Neural crest cell (in vitro differentiated cells): ENCODE data around the gene MPZL1. TPM values are rescaled to one million over a fixed set of nuclear protein-coding genes. Genes with fewer than 3 reads are reported as not detected.

Experiments
- DNase-seq: peaks from one replicate; pipeline ENCODE4 v3.0.0; 2021; ENCODE audit warnings: low read depth, mixed read lengths, low spot score
- H3K27ac Mint-ChIP-seq: one replicate; pipeline ENCODE4 v1.8.0; 2021; ENCODE audit warnings: mild to moderate bottlenecking, mixed read lengths; ENCODE audit not compliant: unreplicated experiment
- H3K27me3 Mint-ChIP-seq: 2 replicates; pipeline ENCODE4 v1.8.0; 2021; ENCODE audit warnings: low read depth, mild to moderate bottlenecking, mixed read lengths
- H3K36me3 Mint-ChIP-seq: 2 replicates; pipeline ENCODE4 v1.8.0; 2021; ENCODE audit warnings: low read depth, mild to moderate bottlenecking, mixed read lengths
- H3K4me1 Mint-ChIP-seq: 2 replicates; pipeline ENCODE4 v1.8.0; 2021; ENCODE audit warnings: mixed read lengths
- H3K4me3 Mint-ChIP-seq: one replicate; pipeline ENCODE4 v1.8.0; 2021; ENCODE audit warnings: mild to moderate bottlenecking, mixed read lengths
- H3K9me3 Mint-ChIP-seq: 2 replicates; pipeline ENCODE4 v1.8.0; 2021; ENCODE audit warnings: mixed read lengths
- total RNA-seq: library from RNA; stranded (reverse); gene quantifications from 2 replicates; pipeline ENCODE4 v1.2.1, GENCODE V29; 2021
- TF ChIP-seq, protein P1 (sequence below): fragments of 200-600 bp; sonication (generic); conservative IDR thresholded peaks from 2 replicates; pipeline ENCODE4 v1.5.0; 2021; ENCODE audit warnings: antibody characterized with exemption, mild to moderate bottlenecking

MPZL1 gene
- total RNA-seq, 1 donor from 2014 or later, result 114 TPM

DNA sequence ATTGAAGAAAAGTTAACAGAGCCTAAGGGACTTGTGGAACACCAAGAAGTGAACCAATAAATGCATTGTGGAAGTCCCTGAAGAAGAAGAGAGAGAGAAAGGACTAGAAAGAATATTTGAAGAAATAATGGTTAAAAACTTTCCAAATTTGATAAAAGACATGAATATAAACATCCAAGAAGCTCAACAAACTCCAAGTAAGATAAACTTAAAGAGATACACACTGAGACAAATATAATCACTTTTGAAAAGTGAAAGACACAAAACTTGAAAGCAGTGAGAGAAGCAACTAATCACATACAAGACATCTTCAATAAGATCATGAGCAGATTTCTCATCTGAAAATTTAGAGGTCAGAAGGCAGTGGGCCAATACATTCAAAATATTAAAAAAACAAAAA, 91.2 kb downstream of the MPZL1 start:
- TF ChIP-seq, protein P1, sequence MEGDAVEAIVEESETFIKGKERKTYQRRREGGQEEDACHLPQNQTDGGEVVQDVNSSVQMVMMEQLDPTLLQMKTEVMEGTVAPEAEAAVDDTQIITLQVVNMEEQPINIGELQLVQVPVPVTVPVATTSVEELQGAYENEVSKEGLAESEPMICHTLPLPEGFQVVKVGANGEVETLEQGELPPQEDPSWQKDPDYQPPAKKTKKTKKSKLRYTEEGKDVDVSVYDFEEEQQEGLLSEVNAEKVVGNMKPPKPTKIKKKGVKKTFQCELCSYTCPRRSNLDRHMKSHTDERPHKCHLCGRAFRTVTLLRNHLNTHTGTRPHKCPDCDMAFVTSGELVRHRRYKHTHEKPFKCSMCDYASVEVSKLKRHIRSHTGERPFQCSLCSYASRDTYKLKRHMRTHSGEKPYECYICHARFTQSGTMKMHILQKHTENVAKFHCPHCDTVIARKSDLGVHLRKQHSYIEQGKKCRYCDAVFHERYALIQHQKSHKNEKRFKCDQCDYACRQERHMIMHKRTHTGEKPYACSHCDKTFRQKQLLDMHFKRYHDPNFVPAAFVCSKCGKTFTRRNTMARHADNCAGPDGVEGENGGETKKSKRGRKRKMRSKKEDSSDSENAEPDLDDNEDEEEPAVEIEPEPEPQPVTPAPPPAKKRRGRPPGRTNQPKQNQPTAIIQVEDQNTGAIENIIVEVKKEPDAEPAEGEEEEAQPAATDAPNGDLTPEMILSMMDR, result no peak
- Mint-ChIP-seq H3K4me3 (no peak overlapping the region), H3K36me3 (peaks cover 26% of the 10 kb centered on the region), H3K27me3 (no peaks in the 10 kb centered on the region), H3K4me1 (no peaks in the 10 kb centered on the region), H3K9me3 (peaks cover 26% of the 10 kb centered on the region), H3K27ac (no peak overlapping the region)
- DNase-seq, result no peak

- peaks cover 5% of the 10 kb centered on the region for H3K4me1 Mint-ChIP-seq
- H3K4me3 Mint-ChIP-seq, result no peak overlapping the region
- no peak for DNase-seq
- H3K27me3 Mint-ChIP-seq, result no peaks in the 10 kb centered on the region
- H3K9me3 Mint-ChIP-seq, result peaks cover 19% of the 10 kb centered on the region
- TF ChIP-seq, protein P1, result no peak
- H3K27ac Mint-ChIP-seq, result peak overlapping the region; percentile 4
- H3K36me3 Mint-ChIP-seq, result peaks cover 15% of the 10 kb centered on the region
Measured at GRCh38 chr1:167815650-167816049, 93.9 kb downstream of the MPZL1 start.

DNA sequence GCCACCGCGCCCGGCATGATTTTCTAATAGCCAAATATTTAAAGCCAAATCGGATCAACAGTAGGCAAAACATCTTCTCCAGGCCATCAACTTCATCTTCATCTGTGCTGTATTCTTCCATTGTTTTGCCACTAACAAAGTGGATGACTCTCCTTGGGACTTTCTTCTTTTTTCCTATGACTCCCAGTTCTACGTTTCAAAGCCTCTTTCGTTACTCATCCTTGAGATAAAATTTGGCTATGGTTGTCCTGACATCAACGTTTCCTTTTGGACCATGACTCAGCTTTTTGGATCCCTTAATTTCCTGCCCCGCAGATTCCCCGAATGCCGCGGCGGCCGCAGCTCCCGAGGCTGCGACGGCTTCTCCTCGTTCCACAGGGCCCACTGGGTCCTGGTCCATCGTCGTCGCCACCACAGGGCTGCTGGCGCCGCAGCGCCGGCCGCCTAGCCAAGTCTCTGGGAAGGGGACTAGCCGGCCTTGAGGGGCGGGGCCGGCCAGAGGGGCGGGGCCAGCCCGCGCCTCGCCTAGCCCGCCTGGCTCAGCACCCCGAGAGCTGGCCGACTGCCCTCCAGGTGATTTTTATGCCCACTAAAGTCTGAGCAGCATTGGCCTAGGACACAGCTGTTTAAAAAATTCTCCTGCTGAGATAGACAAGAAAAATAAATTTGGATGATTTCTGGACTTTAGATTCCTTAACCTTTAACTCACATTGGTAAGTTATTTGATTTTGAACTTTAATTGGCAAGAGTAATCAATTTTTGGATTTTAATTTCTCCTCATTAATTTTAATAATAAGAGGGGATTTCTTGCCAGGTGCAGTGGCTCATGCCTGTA, 98.3 kb downstream of the MPZL1 start:
- TF ChIP-seq, protein P1, result no peak
- peak; percentile 40 for DNase-seq
- H3K27me3 Mint-ChIP-seq, result no peaks in the 10 kb centered on the region
- peaks cover 5% of the 10 kb centered on the region for H3K4me1 Mint-ChIP-seq
- peak overlapping the region; percentile 7 for H3K4me3 Mint-ChIP-seq
- peaks cover 7% of the 10 kb centered on the region for H3K9me3 Mint-ChIP-seq
- H3K36me3 Mint-ChIP-seq, result peaks cover 8% of the 10 kb centered on the region
- no peak overlapping the region for H3K27ac Mint-ChIP-seq

DNA sequence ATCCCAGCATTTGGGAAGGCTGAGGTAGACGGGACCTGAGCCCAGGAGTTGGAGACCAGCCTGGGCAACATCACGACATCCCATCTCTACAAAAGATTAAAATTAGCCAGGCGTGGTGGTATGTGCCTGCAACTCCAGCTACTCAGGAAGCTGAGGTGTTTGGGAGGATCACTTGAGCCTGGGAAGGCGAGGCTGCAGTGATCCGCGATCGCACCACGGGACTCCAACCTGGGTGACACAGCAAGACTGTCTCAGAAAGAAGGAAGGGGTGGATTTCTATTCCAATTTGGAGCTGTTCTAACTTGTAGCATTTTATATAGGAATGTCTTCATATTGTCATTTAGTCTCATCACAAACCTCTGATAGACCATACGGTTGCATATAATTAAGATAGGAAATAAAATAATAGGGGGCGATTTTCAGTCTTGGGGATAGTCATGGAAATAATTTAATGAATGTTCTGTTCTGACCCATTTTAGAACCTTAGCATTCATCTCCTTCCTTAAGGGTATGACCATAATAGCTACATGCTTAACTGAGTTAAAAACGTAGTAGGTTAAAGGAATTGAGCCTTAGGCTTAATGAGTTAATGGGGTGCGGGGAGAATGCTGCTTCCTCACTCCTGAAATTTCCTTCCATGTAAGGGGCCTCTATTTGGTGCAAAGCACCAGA, 99.0 kb downstream of the MPZL1 start:
- no peak overlapping the region for H3K27ac Mint-ChIP-seq
- H3K4me1 Mint-ChIP-seq, result peaks cover 5% of the 10 kb centered on the region
- TF ChIP-seq, protein P1, result no peak
- H3K36me3 Mint-ChIP-seq, result peaks cover 4% of the 10 kb centered on the region
- DNase-seq, result no peak
- H3K27me3 Mint-ChIP-seq, result no peaks in the 10 kb centered on the region
- H3K9me3 Mint-ChIP-seq, result peaks cover 2% of the 10 kb centered on the region
- no peak overlapping the region for H3K4me3 Mint-ChIP-seq

GRCh38 chr1:167821356-167821685, 99.5 kb downstream of the MPZL1 start:
- peaks cover 5% of the 10 kb centered on the region for H3K4me1 Mint-ChIP-seq

More at GRCh38 chr1:167821356-167821685, 99.5 kb downstream of the MPZL1 start:
- DNase-seq, result no peak
- H3K27me3 Mint-ChIP-seq, result no peaks in the 10 kb centered on the region
- H3K4me3 Mint-ChIP-seq, result no peak overlapping the region
- TF ChIP-seq, protein P1, result no peak
- H3K27ac Mint-ChIP-seq, result no peak overlapping the region
- no peaks in the 10 kb centered on the region for H3K9me3 Mint-ChIP-seq
- H3K36me3 Mint-ChIP-seq, result peaks cover 3% of the 10 kb centered on the region
